ENCODE measurements around the gene RBM47. TPM values are rescaled to one million over a fixed set of nuclear protein-coding genes. Genes with fewer than 3 reads are reported as not detected.

RBM47 gene
- total RNA-seq, 4 donors from 2014 or later: 182 to 423 (median 320) TPM

- Histone ChIP-seq H3K27me3 (no peaks in the 10 kb centered on the region), H3K9me3 (no peaks in the 10 kb centered on the region), H3K27ac (no peak overlapping the region), H3K4me3 (no peak overlapping the region), H3K4me1 (peaks cover 0 to 30% (median 0%) of the 10 kb centered on the region in 4 donors), H3K36me3 (peaks cover 0 to 10% (median 0%) of the 10 kb centered on the region in 3 donors)
- DNase-seq: no peak
- no peak for TF ChIP-seq CTCF (IDR thresholded peaks at IDR 0.05)
These were observed 167.3 kb downstream of the RBM47 start for GRCh38 chr4:40462326-40462725.

GRCh38 chr4:40461879-40462278, 167.8 kb downstream of the RBM47 start:
- peaks cover 0 to 30% (median 0%) of the 10 kb centered on the region in 4 donors for H3K4me1 ChIP-seq

GRCh38 chr4:40461062-40461461, 168.6 kb downstream of the RBM47 start:
- H3K27ac ChIP-seq: peak overlapping the region in 1 of 4 donors; percentile 25
- peaks cover 0 to 30% (median 0%) of the 10 kb centered on the region in 4 donors for H3K4me1 ChIP-seq

More at GRCh38 chr4:40461879-40462278, 167.8 kb downstream of the RBM47 start:
- Histone ChIP-seq H3K27ac (no peak overlapping the region), H3K9me3 (no peaks in the 10 kb centered on the region), H3K4me3 (no peak overlapping the region), H3K27me3 (no peaks in the 10 kb centered on the region), H3K36me3 (peaks cover 0 to 10% (median 0%) of the 10 kb centered on the region in 3 donors)
- no peak for DNase-seq
- TF ChIP-seq POLR2A (IDR thresholded peaks at IDR 0.05) (no peak), CTCF (IDR thresholded peaks at IDR 0.05) (no peak)

GRCh38 chr4:40458683-40459082, 171.0 kb downstream of the RBM47 start:
- H3K27ac ChIP-seq: no peak overlapping the region
- H3K27me3 ChIP-seq: no peaks in the 10 kb centered on the region
- peaks cover 0 to 22% (median 0%) of the 10 kb centered on the region in 4 donors for H3K4me1 ChIP-seq
- DNase-seq: no peak
- H3K4me3 ChIP-seq: no peak overlapping the region
- peaks cover 0 to 3% (median 0%) of the 10 kb centered on the region in 3 donors for H3K36me3 ChIP-seq
- TF ChIP-seq POLR2A (IDR thresholded peaks at IDR 0.05) (no peak), CTCF (IDR thresholded peaks at IDR 0.05) (no peak)
- no peaks in the 10 kb centered on the region for H3K9me3 ChIP-seq

More at GRCh38 chr4:40461062-40461461, 168.6 kb downstream of the RBM47 start:
- TF ChIP-seq CTCF (IDR thresholded peaks at IDR 0.05) (no peak), POLR2A (IDR thresholded peaks at IDR 0.05) (no peak)
- no peaks in the 10 kb centered on the region for H3K27me3 ChIP-seq
- no peak for DNase-seq
- no peak overlapping the region for H3K4me3 ChIP-seq
- no peaks in the 10 kb centered on the region for H3K9me3 ChIP-seq
- H3K36me3 ChIP-seq: peaks cover 0 to 10% (median 0%) of the 10 kb centered on the region in 3 donors

- Histone ChIP-seq H3K9me3 (no peaks in the 10 kb centered on the region), H3K27me3 (no peaks in the 10 kb centered on the region), H3K27ac (no peak overlapping the region), H3K36me3 (no peaks in the 10 kb centered on the region), H3K4me3 (no peak overlapping the region), H3K4me1 (peaks cover 0 to 27% (median 0%) of the 10 kb centered on the region in 4 donors)
- TF ChIP-seq CTCF (IDR thresholded peaks at IDR 0.05) (no peak), POLR2A (IDR thresholded peaks at IDR 0.05) (no peak)
- no peak for DNase-seq
These were observed 171.6 kb downstream of the RBM47 start for GRCh38 chr4:40458109-40458508.

All from Peyer's patch (tissue), 4 donors.